Measurements from ENCODE around the gene PRKCB. TPM values are rescaled to one million over a fixed set of nuclear protein-coding genes. Genes with fewer than 3 reads are reported as not detected.

The PRKCB gene
- total and polyA plus RNA-seq, 8 donors, result 13.5 to 74.3 (median 57.0) TPM

- peaks cover 0 to 17% of the 10 kb centered on the region in 2 donors for H3K9me3 ChIP-seq
- no peak overlapping the region for H3K27ac ChIP-seq
- DNase-seq (no peak), ATAC-seq (no peak)
- no peak for TF ChIP-seq CTCF (IDR thresholded peaks at IDR 0.05)
- H3K4me1 ChIP-seq, result peaks cover 0 to 16% of the 10 kb centered on the region in 2 donors
- H3K27me3 ChIP-seq, result peaks cover 0 to 44% of the 10 kb centered on the region in 2 donors
- H3K4me3 ChIP-seq, result no peak overlapping the region
- H3K36me3 ChIP-seq, result no peaks in the 10 kb centered on the region
- intact Hi-C loops (cut with DNase I), result no loop called here
Observed at GRCh38 chr16:23833504-23833903, 2.3 kb upstream of the PRKCB start.

DNA sequence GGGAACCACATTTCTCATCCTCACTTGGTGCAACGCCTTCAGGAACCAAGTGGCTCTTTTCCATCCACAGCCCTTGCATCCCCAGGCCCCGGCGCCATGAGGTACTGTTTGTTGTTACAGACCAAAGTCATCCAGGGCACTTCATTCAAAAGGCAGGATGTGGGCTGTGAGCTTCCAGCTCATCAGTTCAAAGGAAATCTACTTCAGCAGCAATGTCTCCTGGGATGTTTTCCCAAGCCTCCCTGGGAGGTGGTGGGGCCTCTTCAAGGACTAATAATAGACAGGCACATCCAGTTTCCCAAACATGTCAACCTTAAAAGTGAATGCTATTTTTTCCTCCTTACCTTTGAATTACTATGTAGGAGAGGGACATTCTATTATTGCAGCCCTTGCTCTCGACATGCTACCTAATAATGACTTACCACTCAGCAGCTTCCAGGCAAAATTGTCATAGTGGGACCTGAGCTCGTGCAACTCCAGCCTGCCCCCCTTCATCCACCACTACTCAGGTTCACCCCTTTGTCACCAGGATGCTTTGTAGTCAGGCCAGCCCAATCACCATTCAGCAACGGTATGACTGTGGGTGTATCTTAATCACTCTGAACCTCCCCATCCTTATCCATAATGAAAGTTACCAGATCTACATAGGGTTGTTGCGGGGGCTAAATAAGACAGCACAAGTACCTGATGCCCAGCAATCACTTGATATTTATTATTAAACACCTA lies 1.7 kb upstream of the PRKCB start:
- DNase-seq, result peak in 2 of 4 donors; percentile 62 to 78
- intact Hi-C loops (cut with DNase I), result no loop called here
- H3K4me3 ChIP-seq, result no peak overlapping the region

DNA sequence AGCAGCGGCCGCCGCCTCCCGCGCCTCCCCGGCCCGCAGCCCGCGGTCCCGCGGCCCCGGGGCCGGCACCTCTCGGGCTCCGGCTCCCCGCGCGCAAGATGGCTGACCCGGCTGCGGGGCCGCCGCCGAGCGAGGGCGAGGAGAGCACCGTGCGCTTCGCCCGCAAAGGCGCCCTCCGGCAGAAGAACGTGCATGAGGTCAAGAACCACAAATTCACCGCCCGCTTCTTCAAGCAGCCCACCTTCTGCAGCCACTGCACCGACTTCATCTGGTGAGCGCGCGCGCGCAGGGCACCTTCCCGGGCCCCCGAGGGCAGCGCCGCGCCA lies 258 bp downstream of the PRKCB start:
- peak overlapping the region in 1 of 2 donors; percentile 90 for H3K27ac ChIP-seq
- H3K4me3 ChIP-seq, result peak overlapping the region; percentile 28 to 69
- ATAC-seq (no peak), DNase-seq (no peak)
- H3K27me3 ChIP-seq, result peaks cover 0 to 44% of the 10 kb centered on the region in 2 donors
- no peaks in the 10 kb centered on the region for H3K36me3 ChIP-seq
- peaks cover 0 to 31% of the 10 kb centered on the region in 2 donors for H3K4me1 ChIP-seq
- H3K9me3 ChIP-seq, result no peaks in the 10 kb centered on the region
- intact Hi-C loops (cut with DNase I), result no loop called here
- no peak for TF ChIP-seq CTCF (IDR thresholded peaks at IDR 0.05)

More for the DNA sequence above, 1.7 kb upstream of the PRKCB start:
- Histone ChIP-seq H3K36me3 (no peaks in the 10 kb centered on the region), H3K9me3 (peaks cover 0 to 14% of the 10 kb centered on the region in 2 donors), H3K27ac (no peak overlapping the region), H3K27me3 (peaks cover 0 to 44% of the 10 kb centered on the region in 2 donors), H3K4me1 (peaks cover 0 to 16% of the 10 kb centered on the region in 2 donors)
- TF ChIP-seq CTCF (IDR thresholded peaks at IDR 0.05), result no peak
- ATAC-seq, result no peak

GRCh38 chr16:23836404-23837311 lies 875 bp downstream of the PRKCB start:
- ATAC-seq, result peak; percentile 42
- DNase-seq, result peak in 2 of 4 donors; percentile 56 to 90
- H3K4me3 ChIP-seq, result peak overlapping the region; percentile 28 to 69
- no peaks in the 10 kb centered on the region for H3K9me3 ChIP-seq
- H3K27me3 ChIP-seq, result peaks cover 0 to 44% of the 10 kb centered on the region in 2 donors
- peak overlapping the region in 1 of 2 donors; percentile 90 for H3K27ac ChIP-seq
- H3K36me3 ChIP-seq, result no peaks in the 10 kb centered on the region
- H3K4me1 ChIP-seq, result peaks cover 0 to 31% of the 10 kb centered on the region in 2 donors
- peak in 1 of 2 donors; percentile 1 for TF ChIP-seq CTCF (IDR thresholded peaks at IDR 0.05)
- intact Hi-C loops (cut with DNase I), result no loop called here
